Activated naive CD8-positive, alpha-beta T cell treated with anti-CD3 and anti-CD28 coated beads, Interleukin-2, amount 50 U/mL, for 24 hours (primary cell): ENCODE measurements around the gene TNFAIP6.
"Not testable (repeated sequence)": the region's sequence is repeated elsewhere in the genome, so short reads cannot be mapped to it uniquely, and the experiment has no call there.

Experiments
- ATAC-seq: fragments of 150-1000 bp; cut with Tn5 transposase; one replicate; pipeline ENCODE4 v1.10.0; 2021
- DNase-seq: peaks from one replicate; pipeline ENCODE4 v3.0.0; 2021
- H3K27ac Mint-ChIP-seq: one replicate; pipeline ENCODE4 v1.8.0; 2021; ENCODE audit warnings: mild to moderate bottlenecking, mixed read lengths
- H3K27me3 Mint-ChIP-seq: one replicate; pipeline ENCODE4 v1.8.0; 2021; ENCODE audit warnings: mixed read lengths
- H3K36me3 Mint-ChIP-seq: one replicate; pipeline ENCODE4 v1.8.0; 2021; ENCODE audit warnings: low read depth, mixed read lengths
- H3K4me1 Mint-ChIP-seq: one replicate; pipeline ENCODE4 v1.8.0; 2021; ENCODE audit warnings: mixed read lengths
- H3K4me3 Mint-ChIP-seq: one replicate; pipeline ENCODE4 v1.8.0; 2021; ENCODE audit warnings: mild to moderate bottlenecking, moderate library complexity, mixed read lengths
- H3K9me3 Mint-ChIP-seq: one replicate; pipeline ENCODE4 v1.8.0; 2021; ENCODE audit warnings: mixed read lengths

The TNFAIP6 gene

GRCh38 chr2:151357359-151357758, at the start of gene TNFAIP6:
Gene TNFAIP6, plus strand, starts transcription at chr2:151357592. Its CDS starts 75 bp downstream, at chr2:151357667.
- H3K4me3 Mint-ChIP-seq = no peak within 1 kb of the TSS
- H3K4me1 Mint-ChIP-seq = no peaks in the 10 kb centered on the region
- H3K27me3 Mint-ChIP-seq = peaks cover 1% of the 10 kb centered on the region
- DNase-seq = no peak
- ATAC-seq = no peak
- no peak within 1 kb of the TSS for H3K27ac Mint-ChIP-seq
- no peaks in the 10 kb centered on the region for H3K9me3 Mint-ChIP-seq
- no peaks in the 10 kb centered on the region for H3K36me3 Mint-ChIP-seq

GRCh38 chr2:151310313-151310712, 47.1 kb upstream of the TNFAIP6 start:
- ATAC-seq, H3K27me3 Mint-ChIP-seq, H3K4me1 Mint-ChIP-seq, H3K9me3 Mint-ChIP-seq, H3K4me3 Mint-ChIP-seq, H3K27ac Mint-ChIP-seq, DNase-seq, H3K36me3 Mint-ChIP-seq: not testable (repeated sequence)

GRCh38 chr2:151312440-151312839, 45.0 kb upstream of the TNFAIP6 start:
- not testable (repeated sequence) for H3K4me3 Mint-ChIP-seq, H3K27ac Mint-ChIP-seq, H3K27me3 Mint-ChIP-seq, ATAC-seq, H3K4me1 Mint-ChIP-seq, H3K9me3 Mint-ChIP-seq, H3K36me3 Mint-ChIP-seq, DNase-seq

GRCh38 chr2:151315381-151315903, 42.0 kb upstream of the TNFAIP6 start:
- Mint-ChIP-seq H3K36me3 (no peaks in the 10 kb centered on the region), H3K9me3 (peaks cover 3% of the 10 kb centered on the region), H3K27ac (no peak overlapping the region), H3K4me1 (peaks cover 9% of the 10 kb centered on the region), H3K4me3 (no peak overlapping the region), H3K27me3 (peaks cover 6% of the 10 kb centered on the region)
- ATAC-seq (no peak), DNase-seq (no peak)

- H3K4me3 Mint-ChIP-seq = no peak overlapping the region
- DNase-seq (no peak), ATAC-seq (no peak)
- no peaks in the 10 kb centered on the region for H3K4me1 Mint-ChIP-seq
- no peaks in the 10 kb centered on the region for H3K36me3 Mint-ChIP-seq
- no peaks in the 10 kb centered on the region for H3K9me3 Mint-ChIP-seq
- H3K27ac Mint-ChIP-seq = no peak overlapping the region
- peaks cover 5% of the 10 kb centered on the region for H3K27me3 Mint-ChIP-seq
These were observed 31.8 kb upstream of the TNFAIP6 start for GRCh38 chr2:151325581-151326095.

GRCh38 chr2:151326554-151326953, 30.8 kb upstream of the TNFAIP6 start:
- Mint-ChIP-seq H3K27ac (no peak overlapping the region), H3K9me3 (no peaks in the 10 kb centered on the region), H3K4me1 (no peaks in the 10 kb centered on the region), H3K27me3 (peaks cover 6% of the 10 kb centered on the region), H3K36me3 (no peaks in the 10 kb centered on the region), H3K4me3 (no peak overlapping the region)
- DNase-seq (no peak), ATAC-seq (no peak)

GRCh38 chr2:151329998-151330397, 27.4 kb upstream of the TNFAIP6 start:
- H3K9me3 Mint-ChIP-seq = no peaks in the 10 kb centered on the region
- DNase-seq (no peak), ATAC-seq (no peak)
- no peaks in the 10 kb centered on the region for H3K36me3 Mint-ChIP-seq
- H3K4me1 Mint-ChIP-seq = no peaks in the 10 kb centered on the region
- peaks cover 3% of the 10 kb centered on the region for H3K27me3 Mint-ChIP-seq
- H3K4me3 Mint-ChIP-seq = no peak overlapping the region
- no peak overlapping the region for H3K27ac Mint-ChIP-seq

- Mint-ChIP-seq H3K27ac (no peak overlapping the region), H3K36me3 (no peaks in the 10 kb centered on the region), H3K4me1 (no peaks in the 10 kb centered on the region), H3K9me3 (no peaks in the 10 kb centered on the region), H3K4me3 (no peak overlapping the region), H3K27me3 (peaks cover 16% of the 10 kb centered on the region)
- no peak for ATAC-seq
- DNase-seq = no peak
These were observed 24.3 kb upstream of the TNFAIP6 start for GRCh38 chr2:151333083-151333482.

GRCh38 chr2:151334082-151334815, 23.1 kb upstream of the TNFAIP6 start:
- ATAC-seq = no peak
- DNase-seq = no peak
- no peaks in the 10 kb centered on the region for H3K4me1 Mint-ChIP-seq
- H3K9me3 Mint-ChIP-seq = no peaks in the 10 kb centered on the region
- H3K27ac Mint-ChIP-seq = no peak overlapping the region
- H3K27me3 Mint-ChIP-seq = peaks cover 16% of the 10 kb centered on the region
- no peak overlapping the region for H3K4me3 Mint-ChIP-seq
- no peaks in the 10 kb centered on the region for H3K36me3 Mint-ChIP-seq

- ATAC-seq (no peak), DNase-seq (no peak)
- H3K4me1 Mint-ChIP-seq = no peaks in the 10 kb centered on the region
- H3K9me3 Mint-ChIP-seq = peaks cover 11% of the 10 kb centered on the region
- no peaks in the 10 kb centered on the region for H3K36me3 Mint-ChIP-seq
- no peak overlapping the region for H3K4me3 Mint-ChIP-seq
- no peak overlapping the region for H3K27ac Mint-ChIP-seq
- H3K27me3 Mint-ChIP-seq = peaks cover 12% of the 10 kb centered on the region
These were observed 20.5 kb upstream of the TNFAIP6 start for GRCh38 chr2:151336863-151337371.

GRCh38 chr2:151337643-151338042, 19.7 kb upstream of the TNFAIP6 start:
- Mint-ChIP-seq H3K4me3 (no peak overlapping the region), H3K27ac (no peak overlapping the region), H3K9me3 (peaks cover 11% of the 10 kb centered on the region), H3K4me1 (no peaks in the 10 kb centered on the region), H3K36me3 (no peaks in the 10 kb centered on the region), H3K27me3 (peaks cover 12% of the 10 kb centered on the region)
- no peak for DNase-seq
- ATAC-seq = no peak

GRCh38 chr2:151338115-151338514, 19.3 kb upstream of the TNFAIP6 start:
- Mint-ChIP-seq H3K27ac (no peak overlapping the region), H3K36me3 (no peaks in the 10 kb centered on the region), H3K4me1 (no peaks in the 10 kb centered on the region), H3K4me3 (no peak overlapping the region), H3K27me3 (peaks cover 12% of the 10 kb centered on the region), H3K9me3 (peaks cover 11% of the 10 kb centered on the region)
- DNase-seq (no peak), ATAC-seq (no peak)

GRCh38 chr2:151343073-151343472, 14.3 kb upstream of the TNFAIP6 start:
- Mint-ChIP-seq H3K36me3 (no peaks in the 10 kb centered on the region), H3K27me3 (no peaks in the 10 kb centered on the region)
- no peak for ATAC-seq

GRCh38 chr2:151344191-151344590, 13.2 kb upstream of the TNFAIP6 start:
- H3K27me3 Mint-ChIP-seq, ATAC-seq, H3K4me3 Mint-ChIP-seq, H3K27ac Mint-ChIP-seq, H3K4me1 Mint-ChIP-seq, H3K36me3 Mint-ChIP-seq, DNase-seq: not testable (repeated sequence)
- peaks cover 16% of the 10 kb centered on the region for H3K9me3 Mint-ChIP-seq

More at GRCh38 chr2:151343073-151343472, 14.3 kb upstream of the TNFAIP6 start:
- no peaks in the 10 kb centered on the region for H3K4me1 Mint-ChIP-seq
- no peak overlapping the region for H3K27ac Mint-ChIP-seq
- DNase-seq = no peak
- H3K9me3 Mint-ChIP-seq = peaks cover 16% of the 10 kb centered on the region
- no peak overlapping the region for H3K4me3 Mint-ChIP-seq

GRCh38 chr2:151344906-151345305, 12.5 kb upstream of the TNFAIP6 start:
- peaks cover 16% of the 10 kb centered on the region for H3K9me3 Mint-ChIP-seq
- no peak for ATAC-seq
- no peak overlapping the region for H3K27ac Mint-ChIP-seq
- no peak overlapping the region for H3K4me3 Mint-ChIP-seq
- H3K4me1 Mint-ChIP-seq = no peaks in the 10 kb centered on the region
- no peaks in the 10 kb centered on the region for H3K27me3 Mint-ChIP-seq
- H3K36me3 Mint-ChIP-seq = no peaks in the 10 kb centered on the region
- no peak for DNase-seq
